Kidney glomerular epithelial cell (primary cell): ENCODE data around the gene STAT5A.
"Not testable (repeated sequence)": the region's sequence is repeated elsewhere in the genome, so short reads cannot be mapped to it uniquely, and the experiment has no call there.

Experiments
- DNase-seq: peaks from one replicate; lab custom pipeline; 2025; lab: John Stamatoyannopoulos, UW

Gene STAT5A

DNA sequence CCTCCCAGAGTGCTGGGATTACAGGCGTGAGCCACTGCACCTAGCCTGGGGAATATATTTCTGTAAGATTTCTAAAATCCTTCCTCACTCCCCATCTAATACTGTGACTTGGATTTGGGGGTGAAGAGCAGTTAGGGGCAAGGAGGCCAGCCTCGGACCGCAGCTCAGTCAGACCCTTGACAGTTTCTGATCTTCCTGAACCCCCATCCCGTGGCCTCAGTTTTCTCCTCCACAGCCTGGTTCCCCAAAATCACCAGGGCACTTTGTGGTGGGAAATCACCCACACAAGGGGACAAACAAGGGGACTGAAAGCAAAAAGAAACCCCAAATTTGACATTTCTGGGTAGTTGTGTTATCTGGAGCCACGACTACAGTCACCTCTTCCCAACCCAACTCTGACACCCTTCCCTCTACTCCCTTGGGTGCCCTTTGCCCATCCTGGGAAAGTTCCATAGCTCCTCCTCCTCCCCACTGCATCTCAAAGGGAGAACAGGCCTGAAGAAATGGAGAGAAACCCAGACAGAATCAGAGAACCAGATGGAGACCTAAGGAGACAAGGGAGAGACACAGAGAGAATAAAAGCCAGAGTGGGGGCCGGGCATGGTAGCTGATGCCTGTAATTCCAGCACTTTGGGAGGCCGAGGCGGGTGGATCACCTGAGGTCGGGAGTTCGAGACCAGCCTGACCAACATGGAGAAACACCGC, 2.8 kb upstream of the STAT5A start:
- no peak for DNase-seq

DNA sequence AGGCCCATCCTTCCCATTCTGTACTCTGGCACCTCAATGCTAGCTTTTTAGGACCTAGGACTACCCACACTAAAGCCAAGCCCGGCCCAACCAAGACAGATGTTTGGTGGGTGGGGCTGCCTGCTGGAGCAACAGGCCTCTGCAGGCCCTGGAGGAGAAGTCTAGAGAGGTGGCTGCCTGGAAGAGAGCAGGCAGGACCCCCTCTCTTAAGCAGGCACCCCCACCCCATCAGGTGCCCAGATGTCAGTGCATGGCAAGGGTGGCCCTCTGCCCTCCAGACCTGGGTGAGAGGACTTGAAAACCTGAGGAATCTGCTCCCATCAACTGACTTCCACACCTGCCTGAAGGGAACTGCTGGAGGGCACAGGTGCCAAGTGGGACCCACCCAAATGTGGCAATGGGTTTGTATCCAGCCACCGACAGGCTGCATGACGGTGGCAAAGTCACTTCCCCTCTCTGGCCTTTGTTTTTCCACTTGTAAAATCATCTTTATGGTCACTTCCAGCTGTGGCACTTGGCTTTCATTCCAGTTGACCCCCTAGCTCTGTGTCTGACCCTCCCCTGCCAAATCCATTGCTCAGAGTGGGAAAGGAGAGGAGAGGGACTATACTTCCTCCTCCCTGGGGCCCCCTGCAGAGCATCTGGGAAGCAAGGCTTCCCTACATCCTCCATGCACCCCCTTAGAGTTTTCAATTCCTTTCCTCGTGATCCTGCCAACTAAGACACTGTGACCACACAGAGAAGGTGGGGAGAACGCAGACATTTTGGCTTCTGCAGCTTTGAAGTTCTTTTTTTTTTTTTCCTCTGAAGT, 1.7 kb upstream of the STAT5A start:
- DNase-seq, result no peak

DNA sequence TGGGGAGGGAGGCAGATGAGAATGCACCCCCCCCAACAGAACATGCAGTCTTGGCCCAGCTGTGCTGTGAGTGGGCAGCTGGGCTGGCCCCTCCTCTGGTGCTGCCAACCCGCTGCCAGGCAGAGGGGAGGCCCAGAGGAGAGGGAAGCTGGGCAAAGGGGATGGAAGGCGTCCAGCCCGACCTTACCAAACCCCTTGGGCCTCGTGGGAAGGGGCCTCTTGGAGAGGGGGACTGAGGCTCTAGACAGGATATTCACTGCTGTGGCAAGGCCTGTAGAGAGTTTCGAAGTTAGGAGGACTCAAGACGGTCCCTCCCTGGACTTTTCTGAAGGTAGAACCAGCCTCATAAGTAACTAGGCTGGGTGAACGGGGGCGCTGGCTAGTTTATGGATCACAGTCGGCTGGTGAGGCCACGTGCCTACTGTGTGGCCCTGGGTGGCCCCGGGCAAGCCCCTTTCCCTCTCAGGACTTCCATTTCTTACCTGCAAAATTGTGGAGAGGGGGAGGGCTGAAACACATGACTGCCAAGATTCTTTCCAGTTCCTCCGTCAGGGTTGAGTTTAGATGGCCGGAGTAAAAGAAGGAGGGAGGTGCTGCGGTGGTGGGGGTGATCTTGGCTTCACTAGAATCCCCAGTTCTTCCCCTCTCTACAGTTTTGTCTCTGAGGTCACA, 857 bp upstream of the STAT5A start:
- DNase-seq, result no peak

GRCh38 chr17:42288803-42289610, 709 bp downstream of the STAT5A start:
- DNase-seq, result no peak

GRCh38 chr17:42289611-42290181, 1.4 kb downstream of the STAT5A start:
- no peak for DNase-seq

- DNase-seq, result no peak
These were observed 2.3 kb downstream of the STAT5A start for GRCh38 chr17:42290577-42290976.

DNA sequence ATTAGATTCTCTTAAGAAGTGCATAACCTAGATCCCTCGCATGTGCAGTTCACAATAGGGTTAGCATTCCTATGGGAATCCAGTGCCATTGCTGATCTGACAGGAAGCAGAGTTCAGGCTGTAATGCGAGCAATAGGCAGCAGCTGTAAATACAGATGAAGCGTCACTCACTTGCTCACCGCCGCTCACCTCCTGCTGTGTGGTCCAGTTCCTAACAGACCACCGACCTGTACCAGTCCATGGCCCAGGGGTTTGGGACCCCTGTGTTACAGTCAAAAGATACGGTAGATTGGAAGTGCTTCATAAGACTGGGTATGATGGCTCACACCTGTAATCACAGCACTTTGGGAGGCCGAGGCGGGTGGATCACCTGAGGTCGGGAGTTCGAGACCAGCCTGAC, 2.8 kb downstream of the STAT5A start:
- DNase-seq, result no peak

DNA sequence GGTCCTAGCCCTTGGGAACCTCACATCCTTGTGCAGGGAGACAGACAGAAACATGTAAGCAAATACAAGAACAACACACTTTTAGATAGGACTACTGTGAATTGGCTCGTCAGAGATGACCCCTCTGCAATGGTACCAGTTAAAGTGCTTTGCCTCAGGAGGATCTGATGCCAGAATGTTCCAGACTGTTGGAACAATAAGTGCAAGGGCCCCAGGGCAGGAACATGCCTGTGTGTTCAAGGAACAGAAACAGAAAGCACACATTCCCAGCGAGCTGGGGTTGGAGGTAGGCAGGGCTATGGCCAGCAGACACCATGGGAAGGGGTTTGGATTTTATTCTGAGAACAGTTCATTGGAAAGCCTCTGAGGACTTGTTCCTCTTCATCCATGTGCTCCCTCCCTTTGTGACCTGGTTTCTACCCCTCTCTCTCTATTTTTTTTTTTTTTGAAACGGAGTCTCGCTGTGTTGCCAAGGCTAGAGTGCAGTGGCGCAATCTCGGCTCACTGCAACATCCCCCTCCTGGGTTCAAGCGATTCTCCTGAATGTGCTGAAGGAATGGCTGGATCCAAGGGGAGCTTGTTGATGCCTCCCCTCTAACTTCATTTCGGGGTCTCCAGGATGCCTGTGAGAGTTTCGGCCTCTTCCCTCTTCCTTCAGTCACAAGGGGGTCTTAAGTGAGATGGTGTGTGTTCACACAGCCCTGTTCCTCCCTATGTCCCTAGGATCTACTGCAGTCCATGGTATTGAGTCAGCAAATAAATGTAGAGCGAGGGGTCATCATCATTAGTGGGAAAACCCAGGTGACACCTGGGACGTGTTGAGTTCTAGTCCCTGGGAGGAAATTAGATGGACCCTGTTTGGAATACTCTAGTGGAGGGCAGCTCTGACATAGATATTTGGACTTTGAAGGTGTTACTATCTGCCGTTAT, 6.4 kb downstream of the STAT5A start:
- no peak for DNase-seq

DNA sequence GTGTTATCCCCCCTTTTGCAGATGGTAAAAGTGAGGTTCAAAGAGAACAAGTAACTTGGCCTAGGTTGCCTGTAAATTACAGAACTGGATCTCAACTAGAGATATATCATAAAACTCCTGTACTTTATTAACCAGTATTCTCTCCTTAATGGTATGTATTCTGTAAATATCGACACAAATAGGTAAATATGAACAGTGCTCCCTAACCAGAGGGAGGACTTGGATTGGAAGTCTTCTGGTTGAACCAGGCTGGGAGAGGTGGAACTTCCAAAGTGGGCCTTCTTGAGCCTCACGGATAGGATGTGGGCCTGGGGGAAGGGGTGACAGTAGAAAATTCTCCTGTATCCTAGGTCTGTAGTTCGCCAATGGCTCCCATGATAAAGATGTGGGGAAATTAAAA, 7.7 kb downstream of the STAT5A start:
- DNase-seq, result no peak

GRCh38 chr17:42297775-42298174, 9.5 kb downstream of the STAT5A start:
- DNase-seq, result not testable (repeated sequence)

- not testable (repeated sequence) for DNase-seq
These were observed 11.1 kb downstream of the STAT5A start for GRCh38 chr17:42299361-42299760.

DNA sequence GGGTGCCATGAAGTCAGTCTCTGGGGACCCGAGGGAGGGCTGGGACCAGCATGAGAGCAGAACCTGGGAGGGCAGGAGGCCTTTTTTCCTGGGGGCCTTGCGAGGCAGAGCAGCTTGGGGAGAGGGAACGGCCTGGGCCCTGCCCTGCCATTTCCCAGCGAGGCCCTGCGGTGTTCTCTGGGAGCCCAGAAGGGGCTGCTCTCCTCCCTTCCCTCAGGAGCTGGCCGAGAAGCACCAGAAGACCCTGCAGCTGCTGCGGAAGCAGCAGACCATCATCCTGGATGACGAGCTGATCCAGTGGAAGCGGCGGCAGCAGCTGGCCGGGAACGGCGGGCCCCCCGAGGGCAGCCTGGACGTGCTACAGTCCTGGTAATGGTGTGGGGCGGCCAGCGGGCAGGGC, 11.6 kb downstream of the STAT5A start:
- DNase-seq, result not testable (repeated sequence)

GRCh38 chr17:42301022-42301421, 12.7 kb downstream of the STAT5A start:
- no peak for DNase-seq

DNA sequence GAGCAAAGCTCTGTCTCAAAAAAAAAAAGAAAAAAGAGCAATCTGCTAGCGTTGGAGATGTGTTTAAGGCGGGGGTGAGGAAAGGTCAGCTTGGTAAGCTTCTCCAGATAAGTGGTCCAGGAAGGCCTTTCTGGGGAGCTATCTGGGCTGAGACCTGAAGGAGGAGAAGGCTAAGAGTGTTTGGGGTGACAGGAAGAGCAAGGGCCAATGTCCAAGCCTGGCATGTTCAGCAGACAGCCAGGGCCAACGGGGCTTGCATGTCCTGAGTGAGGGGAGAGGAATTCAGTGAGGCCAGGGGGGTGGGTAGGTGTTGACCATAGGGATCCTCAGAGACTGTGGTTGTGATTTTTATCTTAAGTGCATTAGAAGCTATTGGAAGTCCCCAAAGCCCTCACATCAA, 15.4 kb downstream of the STAT5A start:
- DNase-seq, result no peak

DNA sequence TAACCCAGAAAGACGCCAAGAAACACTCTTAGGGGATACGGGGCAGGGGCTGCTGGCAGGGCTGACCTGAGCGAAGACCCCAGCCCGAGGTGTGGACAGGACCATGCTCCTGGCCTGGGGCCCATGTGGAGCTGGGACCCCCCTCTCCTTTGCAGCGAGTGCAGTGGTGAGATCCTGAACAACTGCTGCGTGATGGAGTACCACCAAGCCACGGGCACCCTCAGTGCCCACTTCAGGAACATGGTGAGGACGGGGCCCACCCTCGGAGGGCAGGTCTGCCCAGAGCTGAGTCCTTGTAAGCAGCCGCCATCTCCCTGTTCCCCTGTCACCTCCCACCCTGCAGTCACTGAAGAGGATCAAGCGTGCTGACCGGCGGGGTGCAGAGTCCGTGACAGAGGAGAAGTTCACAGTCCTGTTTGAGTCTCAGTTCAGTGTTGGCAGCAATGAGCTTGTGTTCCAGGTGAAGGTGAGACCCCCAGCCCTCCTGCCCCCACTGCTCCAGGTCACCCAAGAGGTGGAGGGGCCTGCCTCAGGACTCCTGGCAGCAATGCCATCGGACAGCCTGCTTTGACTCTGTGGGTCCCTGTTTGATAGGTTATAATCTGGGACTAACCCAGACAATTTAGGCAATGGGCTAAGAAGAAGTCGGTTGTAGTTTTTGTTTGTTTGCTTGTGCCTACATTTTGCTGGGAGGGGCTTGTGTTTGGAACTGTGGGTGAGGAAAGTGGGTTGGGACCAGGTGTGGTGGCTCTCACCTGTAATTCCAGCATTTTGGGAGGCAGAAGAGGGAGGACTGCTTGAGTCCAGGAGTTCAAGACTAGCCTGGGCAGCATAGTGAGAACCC, 16.1 kb downstream of the STAT5A start:
- DNase-seq, result no peak

GRCh38 chr17:42305031-42305330, 16.7 kb downstream of the STAT5A start:
- DNase-seq, result not testable (repeated sequence)

DNA sequence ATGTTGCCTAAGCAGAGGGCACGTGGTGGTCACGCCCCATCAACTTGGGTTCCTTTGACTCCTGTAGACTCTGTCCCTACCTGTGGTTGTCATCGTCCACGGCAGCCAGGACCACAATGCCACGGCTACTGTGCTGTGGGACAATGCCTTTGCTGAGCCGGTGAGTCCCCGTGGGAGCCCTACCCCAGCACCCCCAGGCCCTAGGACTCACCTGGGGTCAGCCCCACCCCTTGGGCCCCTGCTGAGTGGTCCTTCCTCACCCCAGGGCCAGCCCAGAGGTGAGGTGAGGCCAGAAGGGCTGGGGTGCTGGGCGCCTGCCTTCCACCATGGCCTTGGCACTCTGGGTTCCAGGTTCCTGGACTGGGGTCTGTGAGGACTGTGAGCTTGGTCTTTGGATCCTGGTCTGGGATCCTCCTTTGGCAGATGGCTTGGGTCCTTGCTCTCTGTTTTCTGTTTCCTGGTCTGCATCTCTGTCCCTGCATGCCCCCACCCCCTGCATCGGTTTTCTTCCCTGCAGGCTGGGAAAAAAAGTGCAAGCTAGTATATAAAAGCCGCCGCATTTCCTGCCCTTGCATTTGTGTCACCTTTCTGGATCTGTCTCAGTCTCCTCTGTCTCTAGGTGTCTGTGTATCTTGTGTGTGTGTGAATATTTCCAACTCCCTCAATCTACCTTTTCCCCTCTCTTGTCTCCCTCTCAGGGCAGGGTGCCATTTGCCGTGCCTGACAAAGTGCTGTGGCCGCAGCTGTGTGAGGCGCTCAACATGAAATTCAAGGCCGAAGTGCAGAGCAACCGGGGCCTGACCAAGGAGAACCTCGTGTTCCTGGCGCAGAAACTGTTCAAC, 17.5 kb downstream of the STAT5A start:
- DNase-seq, result no peak

GRCh38 chr17:42306385-42306667, 18.0 kb downstream of the STAT5A start:
- no peak for DNase-seq

GRCh38 chr17:42307362-42307927, 19.1 kb downstream of the STAT5A start:
- no peak for DNase-seq
